ENCODE measurements around the gene RBM5.

Gene RBM5

DNA sequence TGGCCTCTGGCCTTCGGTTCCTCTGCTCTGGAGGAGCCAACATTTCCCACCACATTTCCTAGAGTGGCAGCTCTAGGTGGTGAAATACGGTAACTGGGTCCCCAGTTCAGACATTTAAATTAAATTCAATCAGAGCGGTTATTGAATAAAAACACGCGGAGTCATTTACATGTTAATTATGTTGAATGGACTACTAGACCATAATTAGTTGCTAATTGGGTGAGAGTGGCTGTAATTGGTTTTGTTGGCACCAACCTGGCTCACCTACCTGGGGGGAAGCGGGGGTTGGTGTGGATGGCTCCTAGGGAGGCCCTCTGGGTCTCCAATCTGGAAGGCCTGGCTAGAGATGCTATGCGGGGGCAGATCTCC is 79.1 kb downstream of the RBM5 start:
- Mint-ChIP-seq H3K9me3 (no peaks in the 10 kb centered on the region), H3K27me3 (ENCODE audit: low read depth) (peaks cover 5% of the 10 kb centered on the region), H3K36me3 (ENCODE audit: low read depth) (no peaks in the 10 kb centered on the region), H3K27ac (no peak overlapping the region), H3K4me3 (no peak overlapping the region), H3K4me1 (ENCODE audit: low read depth) (no peaks in the 10 kb centered on the region)

- Mint-ChIP-seq H3K4me1 (ENCODE audit: low read depth) (no peaks in the 10 kb centered on the region), H3K36me3 (ENCODE audit: low read depth) (no peaks in the 10 kb centered on the region), H3K27ac (no peak overlapping the region), H3K9me3 (no peaks in the 10 kb centered on the region), H3K4me3 (no peak overlapping the region), H3K27me3 (ENCODE audit: low read depth) (peaks cover 5% of the 10 kb centered on the region)
These were observed 79.7 kb downstream of the RBM5 start for GRCh38 chr3:50168388-50168787.
